Skin epidermis (tissue), 12 donors: ENCODE results near the gene MBP.
A peak's percentile ranks its signal among the peaks of the same experiment; 100 is the strongest.

Source experiments
- H3K27ac ChIP-seq, 21 experiments: fragments of 200-600 bp; sonication (generic) in 11 of 21; one replicate each; pipeline ENCODE4 v1.5.0; 2020; ENCODE audit warnings: mild to moderate bottlenecking in 3 of 21, inconsistent platforms in 2 of 21, moderate library complexity in 2 of 21
- H3K4me3 ChIP-seq, 7 experiments: fragments of 200-600 bp; sonication (generic) in 2 of 7; one replicate each; pipeline ENCODE4 v1.5.0; 2020; ENCODE audit warnings: inconsistent platforms in 2 of 7, mild to moderate bottlenecking in 2 of 7, moderate library complexity in 1 of 7

Gene MBP

GRCh38 chr18:77136076-77136718, 3.6 kb upstream of the MBP start:
- H3K27ac ChIP-seq = no peak overlapping the region
- no peak overlapping the region for H3K4me3 ChIP-seq

GRCh38 chr18:77135339-77136075, 2.9 kb upstream of the MBP start:
- no peak overlapping the region for H3K4me3 ChIP-seq
- no peak overlapping the region for H3K27ac ChIP-seq

- H3K4me3 ChIP-seq = no peak overlapping the region
- H3K27ac ChIP-seq = peak overlapping the region in 6 of 21 experiments; percentile 10 to 98 (median 96)
Measured at GRCh38 chr18:77134611-77135010, 2.0 kb upstream of the MBP start.

- Histone ChIP-seq H3K4me3 (peak overlapping the region in 1 of 7 experiments; percentile 86), H3K27ac (peak overlapping the region in 15 of 21 experiments; percentile 5 to 98 (median 95))
Measured at GRCh38 chr18:77133835-77134496, 1.4 kb upstream of the MBP start.

- Histone ChIP-seq H3K4me3 (peak overlapping the region; percentile 59 to 92 (median 80)), H3K27ac (peak overlapping the region; percentile 81 to 99 (median 95))
Measured at GRCh38 chr18:77133051-77133834, 660 bp upstream of the MBP start.

- H3K27ac ChIP-seq = peak overlapping the region; percentile 81 to 99 (median 95)
- H3K4me3 ChIP-seq = peak overlapping the region; percentile 59 to 92 (median 80)
Measured at GRCh38 chr18:77131652-77132368, 773 bp downstream of the MBP start.

- peak overlapping the region; percentile 81 to 99 (median 95) for H3K27ac ChIP-seq
- peak overlapping the region; percentile 59 to 92 (median 80) for H3K4me3 ChIP-seq
Measured at GRCh38 chr18:77131100-77131651, 1.4 kb downstream of the MBP start.

- H3K4me3 ChIP-seq = peak overlapping the region; percentile 59 to 92 (median 80)
- H3K27ac ChIP-seq = peak overlapping the region in 19 of 21 experiments; percentile 88 to 98 (median 95)
Measured at GRCh38 chr18:77130229-77131099, 2.1 kb downstream of the MBP start.

GRCh38 chr18:77129150-77129551, 3.4 kb downstream of the MBP start:
- Histone ChIP-seq H3K27ac (peak overlapping the region in 12 of 21 experiments; percentile 39 to 98 (median 84)), H3K4me3 (no peak overlapping the region)

- Histone ChIP-seq H3K27ac (peak overlapping the region in 18 of 21 experiments; percentile 6 to 98 (median 52)), H3K4me3 (peak overlapping the region in 1 of 7 experiments; percentile 4)
Measured at GRCh38 chr18:77127769-77128671, 4.6 kb downstream of the MBP start.

- Histone ChIP-seq H3K4me3 (no peak overlapping the region), H3K27ac (peak overlapping the region in 10 of 21 experiments; percentile 18 to 78 (median 47))
Measured at GRCh38 chr18:77124452-77124922, 8.1 kb downstream of the MBP start.

- peak overlapping the region in 7 of 21 experiments; percentile 4 to 78 (median 51) for H3K27ac ChIP-seq
Measured at GRCh38 chr18:77123320-77124231, 9.0 kb downstream of the MBP start.

GRCh38 chr18:77121523-77121922, 11.1 kb downstream of the MBP start:
- Histone ChIP-seq H3K4me3 (no peak overlapping the region), H3K27ac (no peak overlapping the region)

More at GRCh38 chr18:77123320-77124231, 9.0 kb downstream of the MBP start:
- no peak overlapping the region for H3K4me3 ChIP-seq

- Histone ChIP-seq H3K27ac (no peak overlapping the region), H3K4me3 (no peak overlapping the region)
Measured at GRCh38 chr18:77119851-77120491, 12.6 kb downstream of the MBP start.
